GM12878 (cell line): Measurements from ENCODE around the gene FNDC3B. TPM values are rescaled to one million over a fixed set of nuclear protein-coding genes. Genes with fewer than 3 reads are reported as not detected.

Experiments used
- ATAC-seq: fragments of 200-7000 bp; cut with Tn5 transposase; 3 replicates; pipeline ENCODE4 v1.9.1; 2020; ENCODE audit warnings: mild to moderate bottlenecking, moderate library complexity
- BruUV-seq: library from RNA; stranded (reverse); fragments of 400-500 nt; replicated peaks from 2 replicates; lab custom pipeline; 2021; lab: Mats Ljungman, UMichigan
- CTCF ChIA-PET: fragments of 300-600 bp; sonication (Branson Sonifier 250); formaldehyde crosslinking; extraction: SDS; loops from one replicate; lab custom pipeline; 2021; ENCODE audit warnings: inconsistent platforms; lab: Yijun Ruan, JAX
- POLR2A ChIA-PET: fragments of 350-600 bp; formaldehyde crosslinking; extraction: SDS; loops from one replicate; lab custom pipeline; 2021; ENCODE audit warnings: inconsistent platforms; lab: Charles Lee
- RAD21 ChIA-PET: fragments of 300-600 bp; sonication (Branson Sonifier 250); formaldehyde crosslinking; loops from one replicate; lab custom pipeline; 2023; ENCODE audit warnings: antibody characterized with exemption; ENCODE audit not compliant: unreplicated experiment; lab: Charles Lee
- SMC1A ChIA-PET: fragments of 300-600 bp; sonication (Branson Sonifier 250); formaldehyde crosslinking; loops from one replicate; lab custom pipeline; 2023; ENCODE audit not compliant: unreplicated experiment, uncharacterized antibody; lab: Charles Lee
- DNase-seq: peaks from one replicate; pipeline ENCODE4 v3.0.0-alpha.2; 2011; ENCODE audit warnings: low read depth, low spot score
- FAIRE-seq: peaks from 3 replicates; lab custom pipeline; 2011; peaks lifted over from hg19 to GRCh38; lab: Jason Lieb, UNC
- H2AFZ ChIP-seq: 2 replicates; pipeline ENCODE4 v1.6.0; 2011; ENCODE audit warnings: low read depth, low read length, control low read depth; ENCODE audit not compliant: control insufficient read depth
- H3K27ac ChIP-seq: 2 replicates; pipeline ENCODE4 v1.5.1; 2011; ENCODE audit warnings: control low read depth; ENCODE audit not compliant: control insufficient read depth, insufficient read depth
- H3K27me3 ChIP-seq, 2 experiments: replicated peaks in 1 of 2; 2 replicates each; pipeline versions ENCODE4 v1.6.0 to v1.6.1; 2011; ENCODE audit warnings: low read length in 1 of 2; ENCODE audit not compliant: control insufficient read depth in 2 of 2, insufficient read depth in 2 of 2
- H3K36me3 ChIP-seq, 2 experiments: 2 replicates each; pipeline ENCODE4 v1.5.1; 2011; ENCODE audit warnings: low read length in 1 of 2; ENCODE audit not compliant: control insufficient read depth in 2 of 2, insufficient read depth in 2 of 2
- H3K4me1 ChIP-seq: 2 replicates; pipeline ENCODE4 v1.6.1; 2011; ENCODE audit warnings: mild to moderate bottlenecking, low read length, moderate library complexity, mixed read lengths; ENCODE audit not compliant: control insufficient read depth, insufficient read depth
- H3K4me2 ChIP-seq: 2 replicates; pipeline ENCODE4 v1.6.0; 2011; ENCODE audit warnings: control low read depth; ENCODE audit not compliant: control insufficient read depth, insufficient read depth
- H3K4me3 ChIP-seq: fragments of 200-600 bp; sonication (generic); 2 replicates; pipeline ENCODE4 v1.5.1; 2016
- H3K79me2 ChIP-seq: 2 replicates; pipeline ENCODE4 v1.6.0; 2011; ENCODE audit warnings: low read length; ENCODE audit not compliant: control insufficient read depth, insufficient read depth
- H3K9ac ChIP-seq: 2 replicates; pipeline ENCODE4 v1.8.0; 2011; ENCODE audit warnings: low read length, control low read depth, mixed read lengths; ENCODE audit not compliant: control insufficient read depth, insufficient read depth
- H3K9me3 ChIP-seq: replicated peaks from 3 replicates; pipeline ENCODE4 v1.5.1; 2011; ENCODE audit warnings: mild to moderate bottlenecking, low read length; ENCODE audit not compliant: control insufficient read depth, insufficient read depth
- H4K20me1 ChIP-seq: 2 replicates; pipeline ENCODE4 v1.6.0; 2011; ENCODE audit not compliant: control insufficient read depth, insufficient read depth
- CBX5 ChIP-seq: sonication (generic); IDR thresholded peaks from 2 replicates; pipeline ENCODE4 v1.6.1; 2016; ENCODE audit warnings: low read depth, moderate library complexity, mild to moderate bottlenecking, inconsistent platforms
- EGR1 ChIP-seq, 2 experiments: IDR thresholded peaks; 1 replicate in 1 of 2; 2 replicates in 1 of 2; pipeline ENCODE4 v1.6.1; 2011 to 2012; ENCODE audit warnings: low read depth in 2 of 2, low read length in 2 of 2, borderline replicate concordance in 1 of 2, mild to moderate bottlenecking in 1 of 2, moderate library complexity in 1 of 2
- EP300 ChIP-seq, 2 experiments: fragments of 150-350 bp in 1 of 2; IDR thresholded peaks; 2 replicates each; pipeline ENCODE4 v1.6.1; 2011 to 2012; ENCODE audit warnings: low read depth in 2 of 2, low read length in 2 of 2, borderline replicate concordance in 1 of 2, improper control_type of control experiment in 1 of 2, inconsistent platforms in 1 of 2; ENCODE audit not compliant: control insufficient read depth in 1 of 2
- ESRRA ChIP-seq: IDR thresholded peaks from 2 replicates; pipeline ENCODE4 v1.6.1; 2012; ENCODE audit warnings: mild to moderate bottlenecking, low read length, improper control_type of control experiment
- FOS ChIP-seq: IDR thresholded peaks from 3 replicates; pipeline ENCODE4 v1.6.1; 2011; ENCODE audit warnings: borderline replicate concordance; ENCODE audit not compliant: insufficient read length; ENCODE audit errors: extremely low read depth
- HCFC1 ChIP-seq: fragments of 150-350 bp; IDR thresholded peaks from 2 replicates; pipeline ENCODE4 v1.6.1; 2014; ENCODE audit warnings: low read length
- IKZF2 ChIP-seq, 2 experiments: fragments of 450-650 bp; IDR thresholded peaks; 2 replicates each; pipeline ENCODE4 v1.6.1; 2017; ENCODE audit warnings: mild to moderate bottlenecking in 2 of 2, moderate library complexity in 2 of 2
- JUNB ChIP-seq: IDR thresholded peaks from 2 replicates; pipeline ENCODE4 v1.6.1; 2016; ENCODE audit warnings: antibody characterized with exemption, mild to moderate bottlenecking
- KDM1A ChIP-seq: fragments of 200-600 bp; sonication (generic); IDR thresholded peaks from 2 replicates; pipeline ENCODE4 v1.6.1; 2016; ENCODE audit warnings: borderline replicate concordance
- MEF2A ChIP-seq: IDR thresholded peaks from 2 replicates; pipeline ENCODE4 v1.6.1; 2011; ENCODE audit warnings: low read depth, mild to moderate bottlenecking, low read length, moderate library complexity; ENCODE audit not compliant: insufficient read depth
- MXI1 ChIP-seq: fragments of 150-350 bp; IDR thresholded peaks from 2 replicates; pipeline ENCODE4 v1.6.1; 2011; ENCODE audit warnings: low read depth, mild to moderate bottlenecking, inconsistent platforms, low read length, improper control_type of control experiment
- MYC ChIP-seq: IDR thresholded peaks from 2 replicates; pipeline ENCODE4 v1.6.1; 2011; ENCODE audit warnings: mild to moderate bottlenecking, low read length, moderate library complexity, inconsistent platforms; ENCODE audit not compliant: insufficient read depth, insufficient replicate concordance, insufficient read length, severe bottlenecking
- NR2F1 ChIP-seq: fragments of 450-650 bp; conservative IDR thresholded peaks from 2 replicates; pipeline ENCODE4 v1.6.1; 2017; ENCODE audit warnings: mild to moderate bottlenecking
- POLR2A ChIP-seq: IDR thresholded peaks from 2 replicates; pipeline ENCODE4 v1.6.1; 2011; ENCODE audit warnings: low read depth, mild to moderate bottlenecking, low read length
- POLR2AphosphoS5 ChIP-seq: IDR thresholded peaks from 2 replicates; pipeline ENCODE4 v1.6.1; 2011; ENCODE audit warnings: mild to moderate bottlenecking, low read length, inconsistent platforms
- SP1 ChIP-seq: IDR thresholded peaks from one replicate; pipeline ENCODE4 v1.6.1; 2011; ENCODE audit warnings: low read depth, low read length
- SPI1 ChIP-seq: IDR thresholded peaks from 2 replicates; pipeline ENCODE4 v1.6.1; 2011; ENCODE audit warnings: low read depth, mild to moderate bottlenecking, low read length, moderate library complexity, borderline replicate concordance; ENCODE audit not compliant: insufficient read depth
- SREBF1 ChIP-seq: IDR thresholded peaks from 2 replicates; pipeline ENCODE4 v1.6.1; 2012; ENCODE audit warnings: mild to moderate bottlenecking, low read length
- STAT1 ChIP-seq: fragments of 450-650 bp; conservative IDR thresholded peaks from 2 replicates; pipeline ENCODE4 v1.6.1; 2014; ENCODE audit warnings: antibody characterized with exemption, mild to moderate bottlenecking
- TCF3 ChIP-seq: IDR thresholded peaks from 2 replicates; pipeline ENCODE4 v1.6.1; 2012; ENCODE audit warnings: low read depth, mild to moderate bottlenecking, low read length, borderline replicate concordance; ENCODE audit not compliant: insufficient read depth
- YY1 ChIP-seq: IDR thresholded peaks from 2 replicates; pipeline ENCODE4 v1.6.1; 2011; ENCODE audit warnings: low read depth, mild to moderate bottlenecking, low read length
- WGBS: methylation state at CpG from one replicate; pipeline ENCODE4 v1.1.6; 2016; ENCODE audit warnings: low lambda C conversion rate; ENCODE audit not compliant: insufficient replicate concordance, insufficient coverage; ENCODE audit errors: missing lambda C conversion rate; 5-methylcytosine and 5-hydroxymethylcytosine counted together
- in situ Hi-C: fragments of 300-500 bp; cut with MboI; formaldehyde crosslinking; loops from 9 replicates; pipeline ENCODE4 v1.14.3; 2018; ENCODE audit warnings: mixed read lengths
- intact Hi-C: fragments of 100-400 bp; cut with micrococcal nuclease; formaldehyde crosslinking; loops from one replicate; pipeline ENCODE4 v1.14.2; 2022; ENCODE audit not compliant: unreplicated experiment
- polyA plus RNA-seq, 11 experiments: library from polyadenylated mRNA; depleted of rRNA in 4 of 11; unstranded in 6 of 11; stranded (reverse) in 5 of 11; fragments of >200 nt; fragmentation: Nextera tagmentation in 4 of 11; fragmentation: Illumina TruSeq in 1 of 11; extraction: Ambion mirVana in 4 of 11; extraction: Trizol in 1 of 11; gene quantifications; 1 replicate in 1 of 11; 2 replicates in 10 of 11; pipeline versions ENCODE4 v1.2.1 to v1.2.3, GENCODE V29; 2011 to 2016; ENCODE audit warnings: inconsistent platforms in 2 of 11, missing spikeins in 2 of 11, low read depth in 1 of 11
- total RNA-seq, 4 experiments: library from RNA; depleted of rRNA in 3 of 4; stranded (reverse); fragments of >200 nt in 3 of 4; fragmentation: Illumina TruSeq in 1 of 4; extraction: Trizol in 1 of 4; gene quantifications; 2 replicates each; pipeline versions ENCODE4 v1.2.1 to v1.2.3, GENCODE V29; 2013 to 2021
- TF ChIP-seq, protein P1 (sequence below), 3 experiments: IDR thresholded peaks in 2 of 3; conservative IDR thresholded peaks in 1 of 3; 2 replicates each; pipeline ENCODE4 v1.5.1; 2011; ENCODE audit warnings: low read depth in 3 of 3, low read length in 3 of 3, mild to moderate bottlenecking in 3 of 3, control low read depth in 2 of 3, moderate library complexity in 2 of 3, inconsistent platforms in 1 of 3, mixed read lengths in 1 of 3; ENCODE audit not compliant: control insufficient read depth in 2 of 3, insufficient read depth in 1 of 3; ENCODE audit errors: extremely low read depth in 1 of 3

The FNDC3B gene
- total and polyA plus RNA-seq, 10 of the 15 experiments (the other 5 are each of a cell fraction or from before 2014, with no cell fraction given), result 7.9 to 35.0 (median 18.5) TPM

DNA sequence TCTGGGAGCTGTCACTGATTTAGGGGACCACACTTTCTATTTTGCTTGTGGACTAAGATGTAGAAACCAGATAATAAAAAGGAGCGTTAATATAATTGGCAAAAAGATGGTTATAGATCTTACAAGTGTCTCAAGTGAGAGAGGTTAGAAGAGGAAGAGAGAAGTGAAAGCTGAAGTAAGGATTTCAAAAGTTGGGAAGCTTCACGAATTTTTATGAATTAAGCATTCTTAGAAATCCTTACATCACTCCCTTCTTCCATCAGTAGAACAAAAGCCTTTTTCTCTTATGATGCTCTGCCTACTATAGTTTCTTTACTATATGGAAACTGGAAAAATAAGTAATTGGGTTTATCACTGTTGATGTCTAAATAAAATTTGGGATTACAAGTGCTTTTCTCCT, 146.5 kb downstream of the FNDC3B start (continued):
- TF ChIP-seq MYC (no peak), EGR1 (IDR thresholded peaks at IDR 0.05; ENCODE audit: borderline replicate concordance in 1 of 2, low read depth in 2 of 2, low read length in 2 of 2) (no peak), EP300 (IDR thresholded peaks at IDR 0.05; ENCODE audit: borderline replicate concordance in 1 of 2, control insufficient read depth in 1 of 2, low read depth in 2 of 2, low read length in 2 of 2) (no peak), SREBF1 (no peak)

DNA sequence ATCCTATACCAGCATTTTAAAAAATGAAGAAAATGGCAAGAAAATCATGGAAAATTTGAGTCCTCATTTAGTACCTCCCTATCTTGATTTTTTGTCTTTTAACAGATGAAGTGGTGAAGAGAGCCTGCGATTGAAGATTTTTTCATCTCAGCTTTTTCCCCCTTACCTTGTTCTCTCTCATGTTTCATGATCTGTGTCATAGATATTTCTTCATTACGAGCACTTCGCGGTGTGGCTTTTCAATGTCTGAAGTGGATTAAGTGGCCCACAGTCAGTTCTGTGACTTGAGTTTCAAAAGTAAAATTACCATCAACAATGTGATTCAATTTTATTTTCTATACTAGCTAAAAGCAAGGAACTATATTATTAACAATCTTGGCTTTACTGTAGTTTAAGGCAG, 147.2 kb downstream of the FNDC3B start:
- peaks cover 20% of the 10 kb centered on the region for H3K79me2 ChIP-seq
- H4K20me1 ChIP-seq, result no peaks in the 10 kb centered on the region
- ATAC-seq, result no peak
- H3K4me3 ChIP-seq, result no peak overlapping the region
- in situ Hi-C loops (no loop called here), intact Hi-C loops (no loop called here)
- BruUV-seq, result no TSS peak
- no peak for FAIRE-seq
- POLR2A ChIA-PET, result interaction anchor here (0.7 to 1.2 kb wide), 2 partner anchors 15 to 145 kb away, joined by 3 to 4 read pairs; no protein-coding TSS in a partner anchor
- H3K9me3 ChIP-seq, result no peaks in the 10 kb centered on the region; the same call in 2 of the 3 replicates
- H3K4me2 ChIP-seq, result no peak overlapping the region
- WGBS, result 97% methylated on average over 4 of the region's 4 CpGs
- H3K27ac ChIP-seq, result no peak overlapping the region
- SMC1A ChIA-PET, result interaction anchor here (0.9 to 2.5 kb wide), 16 partner anchors 9 to 143 kb away, joined by 3 to 12 read pairs (median 5); no protein-coding TSS in a partner anchor
- no peak overlapping the region for H3K9ac ChIP-seq
- peaks cover 23% of the 10 kb centered on the region for H3K4me1 ChIP-seq
- H2AFZ ChIP-seq, result no peak overlapping the region
- CTCF ChIA-PET, result interaction anchor here (1.2 to 2.0 kb wide), 5 partner anchors 9 to 146 kb away, joined by 4 to 8 read pairs (median 4); no protein-coding TSS in a partner anchor
- RAD21 ChIA-PET, result interaction anchor here (0.6 to 1.3 kb wide), 8 partner anchors 14 to 297 kb away, joined by 3 to 4 read pairs (median 3); no protein-coding TSS in a partner anchor
- TF ChIP-seq FOS (no peak), HCFC1 (no peak), NR2F1 (no peak), KDM1A (no peak), STAT1 (no peak), POLR2A (no peak), SP1 (no peak), MXI1 (no peak), MEF2A (no peak), TCF3 (no peak), YY1 (no peak), CBX5 (no peak), POLR2AphosphoS5 (no peak), IKZF2 (IDR thresholded peaks at IDR 0.05) (no peak), JUNB (no peak), ESRRA (no peak), SPI1 (no peak)
- TF ChIP-seq, protein P1, sequence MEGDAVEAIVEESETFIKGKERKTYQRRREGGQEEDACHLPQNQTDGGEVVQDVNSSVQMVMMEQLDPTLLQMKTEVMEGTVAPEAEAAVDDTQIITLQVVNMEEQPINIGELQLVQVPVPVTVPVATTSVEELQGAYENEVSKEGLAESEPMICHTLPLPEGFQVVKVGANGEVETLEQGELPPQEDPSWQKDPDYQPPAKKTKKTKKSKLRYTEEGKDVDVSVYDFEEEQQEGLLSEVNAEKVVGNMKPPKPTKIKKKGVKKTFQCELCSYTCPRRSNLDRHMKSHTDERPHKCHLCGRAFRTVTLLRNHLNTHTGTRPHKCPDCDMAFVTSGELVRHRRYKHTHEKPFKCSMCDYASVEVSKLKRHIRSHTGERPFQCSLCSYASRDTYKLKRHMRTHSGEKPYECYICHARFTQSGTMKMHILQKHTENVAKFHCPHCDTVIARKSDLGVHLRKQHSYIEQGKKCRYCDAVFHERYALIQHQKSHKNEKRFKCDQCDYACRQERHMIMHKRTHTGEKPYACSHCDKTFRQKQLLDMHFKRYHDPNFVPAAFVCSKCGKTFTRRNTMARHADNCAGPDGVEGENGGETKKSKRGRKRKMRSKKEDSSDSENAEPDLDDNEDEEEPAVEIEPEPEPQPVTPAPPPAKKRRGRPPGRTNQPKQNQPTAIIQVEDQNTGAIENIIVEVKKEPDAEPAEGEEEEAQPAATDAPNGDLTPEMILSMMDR (IDR thresholded peaks at IDR 0.05 in 2 of 3, conservative IDR thresholded peaks at IDR 0.05 in 1 of 3; ENCODE audit: control insufficient read depth in 2 of 3, extremely low read depth in 1 of 3, insufficient read depth in 1 of 3, low read depth in 3 of 3, low read length in 3 of 3), result no peak
- H3K27me3 ChIP-seq, result no peaks in the 10 kb centered on the region
- no peak for DNase-seq
- peaks cover 0 to 4% of the 10 kb centered on the region in 2 experiments; a peak in 2 of 4 replicates for H3K36me3 ChIP-seq
